ENCODE results near the gene B3GAT1. TPM values are rescaled to one million over a fixed set of nuclear protein-coding genes. Genes with fewer than 3 reads are reported as not detected.

The B3GAT1 gene
- total RNA-seq, 2 donors from 2014 or later, result 20.6 to 29.5 TPM

GRCh38 chr11:134455516-134455915 is 43.5 kb upstream of the B3GAT1 start:
- 80 to 93% methylated on average over 2 to 3 of the region's 3 CpGs for WGBS, 2 experiments (ENCODE audit: insufficient coverage in 1 of 2, insufficient read length in 1 of 2)
- no peak for TF ChIP-seq CTCF (conservative IDR thresholded peaks at IDR 0.05)
- Histone ChIP-seq H3K4me3 (ENCODE audit: low read length) (no peak overlapping the region), H3K9ac (ENCODE audit: extremely low read depth, low read length, poor library complexity, severe bottlenecking) (no peak overlapping the region), H3K4me1 (ENCODE audit: control insufficient read depth, insufficient read depth, low read length) (no peaks in the 10 kb centered on the region), H3K27ac (ENCODE audit: low read depth, low read length) (no peak overlapping the region), H3K36me3 (ENCODE audit: control insufficient read depth, insufficient read depth, low read length) (no peaks in the 10 kb centered on the region), H3K9me3 (ENCODE audit: control insufficient read depth, low read length) (no peaks in the 10 kb centered on the region), H3K27me3 (ENCODE audit: control insufficient read depth, insufficient read depth, low read length, poor library complexity, severe bottlenecking) (no peaks in the 10 kb centered on the region)
- peaks cover 4% of the 10 kb centered on the region for H3K27me3 Mint-ChIP-seq (ENCODE audit: insufficient read depth)
- no peak for DNase-seq
- H3K4me3 Mint-ChIP-seq, result no peak overlapping the region
- no peak overlapping the region for H3K27ac Mint-ChIP-seq
- no peaks in the 10 kb centered on the region for H3K36me3 Mint-ChIP-seq (ENCODE audit: low read depth)
- no peaks in the 10 kb centered on the region for H3K4me1 Mint-ChIP-seq
- H3K9me3 Mint-ChIP-seq, result peaks cover 11% of the 10 kb centered on the region

- no peak overlapping the region for H3K4me3 Mint-ChIP-seq
- Histone ChIP-seq H3K27ac (ENCODE audit: low read depth, low read length) (no peak overlapping the region), H3K36me3 (ENCODE audit: control insufficient read depth, insufficient read depth, low read length) (no peaks in the 10 kb centered on the region), H3K4me1 (ENCODE audit: control insufficient read depth, insufficient read depth, low read length) (no peaks in the 10 kb centered on the region), H3K9ac (ENCODE audit: extremely low read depth, low read length, poor library complexity, severe bottlenecking) (no peak overlapping the region), H3K4me3 (ENCODE audit: low read length) (no peak overlapping the region), H3K27me3 (ENCODE audit: control insufficient read depth, insufficient read depth, low read length, poor library complexity, severe bottlenecking) (no peaks in the 10 kb centered on the region), H3K9me3 (ENCODE audit: control insufficient read depth, low read length) (no peaks in the 10 kb centered on the region)
- H3K36me3 Mint-ChIP-seq (ENCODE audit: low read depth), result no peaks in the 10 kb centered on the region
- 87 to 88% methylated on average over 3 to 6 of the region's 6 CpGs for WGBS, 2 experiments (ENCODE audit: insufficient coverage in 1 of 2, insufficient read length in 1 of 2)
- peaks cover 2% of the 10 kb centered on the region for H3K27me3 Mint-ChIP-seq (ENCODE audit: insufficient read depth)
- no peaks in the 10 kb centered on the region for H3K4me1 Mint-ChIP-seq
- TF ChIP-seq CTCF (conservative IDR thresholded peaks at IDR 0.05), result no peak
- H3K9me3 Mint-ChIP-seq, result peaks cover 11% of the 10 kb centered on the region
- no peak for DNase-seq
- no peak overlapping the region for H3K27ac Mint-ChIP-seq
These were observed 42.2 kb upstream of the B3GAT1 start for GRCh38 chr11:134454146-134454690.

GRCh38 chr11:134453441-134453840 is 41.4 kb upstream of the B3GAT1 start:
- Mint-ChIP-seq H3K36me3 (ENCODE audit: low read depth) (no peaks in the 10 kb centered on the region), H3K27ac (no peak overlapping the region), H3K4me3 (no peak overlapping the region), H3K4me1 (no peaks in the 10 kb centered on the region), H3K9me3 (peaks cover 11% of the 10 kb centered on the region), H3K27me3 (ENCODE audit: insufficient read depth) (peaks cover 2% of the 10 kb centered on the region)
- no peak for DNase-seq
- Histone ChIP-seq H3K4me1 (ENCODE audit: control insufficient read depth, insufficient read depth, low read length) (no peaks in the 10 kb centered on the region), H3K9ac (ENCODE audit: extremely low read depth, low read length, poor library complexity, severe bottlenecking) (no peak overlapping the region), H3K27me3 (ENCODE audit: control insufficient read depth, insufficient read depth, low read length, poor library complexity, severe bottlenecking) (no peaks in the 10 kb centered on the region), H3K27ac (ENCODE audit: low read depth, low read length) (no peak overlapping the region), H3K4me3 (ENCODE audit: low read length) (no peak overlapping the region), H3K36me3 (ENCODE audit: control insufficient read depth, insufficient read depth, low read length) (no peaks in the 10 kb centered on the region), H3K9me3 (ENCODE audit: control insufficient read depth, low read length) (no peaks in the 10 kb centered on the region)
- no peak for TF ChIP-seq CTCF (conservative IDR thresholded peaks at IDR 0.05)
- 79 to 98% methylated on average over 4 to 6 of the region's 6 CpGs for whole genome bisulfite sequencing, 2 experiments (ENCODE audit: insufficient coverage in 1 of 2, insufficient read length in 1 of 2)

Data from endodermal cell (in vitro differentiated cells).